Measurements from ENCODE around the gene ATL3.

DNA sequence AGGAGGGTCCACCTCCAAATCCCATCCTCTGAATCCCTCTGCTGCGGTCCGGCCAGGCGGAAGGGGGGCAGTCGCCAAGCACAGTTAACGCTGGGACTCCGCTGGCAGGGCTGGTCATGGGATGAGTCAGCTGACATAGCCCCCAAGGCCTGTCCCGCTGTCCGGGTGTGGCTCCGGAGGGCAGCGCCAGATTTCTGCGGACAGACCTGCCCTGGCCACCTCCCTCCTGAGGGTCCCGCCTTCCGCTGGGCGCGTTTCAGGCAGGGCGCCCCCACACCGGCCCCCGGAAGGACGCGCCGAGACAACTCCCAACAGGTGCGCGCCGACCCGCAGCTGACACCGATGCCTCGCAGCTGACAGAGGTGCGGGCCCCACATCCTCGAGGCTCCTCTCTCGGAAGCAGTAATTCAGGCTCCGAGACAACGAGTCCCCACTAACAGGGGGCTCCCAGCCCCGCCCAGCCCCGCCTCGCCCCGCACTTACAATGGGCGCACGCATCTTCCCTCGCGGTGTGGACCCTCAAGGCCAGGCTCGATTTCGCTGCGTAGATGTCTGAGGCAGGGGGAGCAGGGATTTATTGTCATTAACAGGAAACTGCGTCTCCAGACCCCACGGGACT is 57.5 kb downstream of the ATL3 start:
- TF ChIP-seq, protein P1, sequence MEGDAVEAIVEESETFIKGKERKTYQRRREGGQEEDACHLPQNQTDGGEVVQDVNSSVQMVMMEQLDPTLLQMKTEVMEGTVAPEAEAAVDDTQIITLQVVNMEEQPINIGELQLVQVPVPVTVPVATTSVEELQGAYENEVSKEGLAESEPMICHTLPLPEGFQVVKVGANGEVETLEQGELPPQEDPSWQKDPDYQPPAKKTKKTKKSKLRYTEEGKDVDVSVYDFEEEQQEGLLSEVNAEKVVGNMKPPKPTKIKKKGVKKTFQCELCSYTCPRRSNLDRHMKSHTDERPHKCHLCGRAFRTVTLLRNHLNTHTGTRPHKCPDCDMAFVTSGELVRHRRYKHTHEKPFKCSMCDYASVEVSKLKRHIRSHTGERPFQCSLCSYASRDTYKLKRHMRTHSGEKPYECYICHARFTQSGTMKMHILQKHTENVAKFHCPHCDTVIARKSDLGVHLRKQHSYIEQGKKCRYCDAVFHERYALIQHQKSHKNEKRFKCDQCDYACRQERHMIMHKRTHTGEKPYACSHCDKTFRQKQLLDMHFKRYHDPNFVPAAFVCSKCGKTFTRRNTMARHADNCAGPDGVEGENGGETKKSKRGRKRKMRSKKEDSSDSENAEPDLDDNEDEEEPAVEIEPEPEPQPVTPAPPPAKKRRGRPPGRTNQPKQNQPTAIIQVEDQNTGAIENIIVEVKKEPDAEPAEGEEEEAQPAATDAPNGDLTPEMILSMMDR (tag by site-specific recombination; IDR thresholded peaks at IDR 0.05): no peak
- no peak for TF ChIP-seq TCF7L2 (IDR thresholded peaks at IDR 0.05; ENCODE audit: borderline replicate concordance, low read depth, low read length)
- TF ChIP-seq, protein P2, sequence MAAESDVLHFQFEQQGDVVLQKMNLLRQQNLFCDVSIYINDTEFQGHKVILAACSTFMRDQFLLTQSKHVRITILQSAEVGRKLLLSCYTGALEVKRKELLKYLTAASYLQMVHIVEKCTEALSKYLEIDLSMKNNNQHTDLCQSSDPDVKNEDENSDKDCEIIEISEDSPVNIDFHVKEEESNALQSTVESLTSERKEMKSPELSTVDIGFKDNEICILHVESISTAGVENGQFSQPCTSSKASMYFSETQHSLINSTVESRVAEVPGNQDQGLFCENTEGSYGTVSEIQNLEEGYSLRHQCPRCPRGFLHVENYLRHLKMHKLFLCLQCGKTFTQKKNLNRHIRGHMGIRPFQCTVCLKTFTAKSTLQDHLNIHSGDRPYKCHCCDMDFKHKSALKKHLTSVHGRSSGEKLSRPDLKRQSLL (tag by site-specific recombination; IDR thresholded peaks at IDR 0.05): no peak
- TF ChIP-seq ZNF830 (tag by site-specific recombination; IDR thresholded peaks at IDR 0.05; ENCODE audit: low read depth): no peak
- TF ChIP-seq ZNF239 (tag by site-specific recombination; IDR thresholded peaks at IDR 0.05): no peak
- no peak for TF ChIP-seq ZNF311 (tag by site-specific recombination; IDR thresholded peaks at IDR 0.05; ENCODE audit: borderline replicate concordance)
